ENCODE measurements around the gene OSGEP.

OSGEP gene

DNA sequence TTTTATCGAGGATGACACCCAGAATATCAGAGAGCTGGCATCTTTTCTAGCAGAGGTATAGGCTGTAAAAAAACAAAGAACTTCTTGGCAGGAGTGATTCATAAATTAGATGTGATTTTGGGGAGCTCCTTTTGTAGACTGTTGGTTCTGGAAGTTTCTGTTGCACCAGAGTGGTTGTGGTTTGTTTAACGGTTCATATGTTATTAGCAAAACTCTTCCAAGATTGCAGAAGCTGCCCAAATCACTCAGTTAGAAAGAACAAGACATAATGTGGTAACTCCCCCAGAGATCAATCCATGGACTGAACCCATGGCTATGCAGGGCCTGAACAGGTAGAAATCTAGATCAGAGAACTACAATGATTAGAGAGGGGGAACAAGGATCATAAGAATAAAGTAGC is 44.0 kb upstream of the OSGEP start:
- H3K9me3 Mint-ChIP-seq = peaks cover 17% of the 10 kb centered on the region
- H3K4me1 Mint-ChIP-seq = peaks cover 24% of the 10 kb centered on the region
- no peak for TF ChIP-seq CTCF (IDR thresholded peaks at IDR 0.05)
- no peak overlapping the region for H3K27ac Mint-ChIP-seq
- peaks cover 10% of the 10 kb centered on the region for H3K27me3 Mint-ChIP-seq (ENCODE audit: low read depth, poor library complexity)
- no peaks in the 10 kb centered on the region for H3K36me3 Mint-ChIP-seq (ENCODE audit: low read depth)
- no peak overlapping the region for H3K4me3 Mint-ChIP-seq
- DNase-seq = no peak

DNA sequence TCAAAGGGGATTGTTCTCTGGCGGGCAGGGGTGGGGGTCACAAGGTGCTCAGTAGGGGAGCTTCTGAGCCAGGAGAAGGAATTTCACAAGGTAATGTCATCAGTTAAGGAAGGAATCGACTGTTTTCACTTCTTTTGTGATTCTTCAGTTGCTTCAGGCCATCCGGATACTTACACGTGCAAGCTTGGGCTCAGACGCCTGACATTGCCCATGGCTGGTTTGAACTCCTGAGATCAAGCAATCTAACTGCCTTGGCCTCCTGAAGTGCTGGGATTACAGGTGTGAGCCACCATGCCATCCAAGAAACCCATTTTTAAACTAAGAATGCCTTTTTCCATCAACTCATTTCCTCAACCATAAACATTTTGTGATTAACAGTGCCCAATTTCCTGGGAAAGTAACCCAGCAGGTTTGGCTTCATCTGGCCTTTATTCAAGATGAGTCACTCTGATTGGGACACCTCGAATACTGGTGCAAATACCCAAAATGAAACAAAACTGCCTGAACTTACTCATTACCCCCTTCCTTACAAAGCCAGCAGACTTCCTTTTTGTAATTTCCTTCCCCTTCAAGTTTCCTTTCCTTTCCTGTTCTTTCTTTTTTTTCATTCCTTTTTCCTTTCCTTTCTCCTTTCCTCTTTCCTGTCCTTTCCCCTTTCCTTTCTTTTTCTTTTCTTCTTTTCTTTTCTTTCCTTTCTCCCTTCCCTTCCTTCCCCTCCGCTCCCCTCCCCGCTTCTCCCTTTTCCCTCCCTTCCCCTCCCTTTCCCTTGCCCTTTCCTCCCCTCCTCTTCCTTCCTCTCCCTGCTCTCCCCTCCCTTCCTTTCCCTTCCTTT is 40.5 kb upstream of the OSGEP start:
- Mint-ChIP-seq H3K27ac (no peak overlapping the region), H3K4me3 (no peak overlapping the region), H3K27me3 (ENCODE audit: low read depth, poor library complexity) (peaks cover 17% of the 10 kb centered on the region), H3K36me3 (ENCODE audit: low read depth) (no peaks in the 10 kb centered on the region), H3K9me3 (peaks cover 15% of the 10 kb centered on the region), H3K4me1 (peaks cover 26% of the 10 kb centered on the region)
- no peak for TF ChIP-seq CTCF (IDR thresholded peaks at IDR 0.05)
- DNase-seq = no peak

DNA sequence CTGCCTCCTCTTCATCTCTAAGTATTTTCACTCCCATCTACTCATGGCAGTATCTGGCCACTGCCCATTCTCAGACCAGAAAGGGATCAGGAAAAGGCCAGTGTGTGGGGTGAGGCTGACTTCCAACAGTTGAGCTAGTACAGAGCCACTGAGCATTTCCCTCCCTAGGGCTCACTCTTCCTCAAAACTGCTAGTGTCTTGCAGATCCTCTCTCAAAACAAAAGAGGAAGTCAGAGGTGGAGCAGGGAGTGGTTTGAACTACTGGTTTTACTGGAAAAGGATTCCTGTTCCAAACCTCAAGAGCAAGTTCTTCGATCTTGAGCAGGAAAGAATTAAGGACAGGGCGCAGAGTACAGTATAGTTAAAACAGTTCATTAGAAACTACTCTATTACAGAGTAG is 39.0 kb upstream of the OSGEP start:
- Mint-ChIP-seq H3K27me3 (ENCODE audit: low read depth, poor library complexity) (peaks cover 14% of the 10 kb centered on the region), H3K9me3 (peaks cover 15% of the 10 kb centered on the region), H3K4me3 (no peak overlapping the region), H3K27ac (no peak overlapping the region), H3K36me3 (ENCODE audit: low read depth) (no peaks in the 10 kb centered on the region), H3K4me1 (peaks cover 25% of the 10 kb centered on the region)
- TF ChIP-seq CTCF (IDR thresholded peaks at IDR 0.05) = no peak
- no peak for DNase-seq

DNA sequence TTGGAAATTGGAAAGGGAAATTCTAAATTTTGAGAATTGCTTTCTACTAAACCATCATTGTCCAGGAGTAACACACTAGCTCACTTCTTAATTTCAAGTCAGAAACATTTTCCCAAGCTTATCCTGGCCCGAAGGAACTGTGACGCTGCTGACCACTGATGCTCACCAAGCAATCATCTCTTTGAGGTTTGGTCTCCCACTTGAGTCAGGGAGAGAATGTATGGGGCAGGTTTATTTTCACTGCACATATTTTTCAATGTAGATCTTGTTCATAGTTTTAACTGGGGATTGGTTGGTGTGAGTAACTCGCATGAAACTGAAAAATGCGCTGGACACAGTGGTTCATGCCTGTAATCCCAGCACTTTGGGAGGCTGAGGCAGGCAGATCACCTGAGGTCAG is 37.9 kb upstream of the OSGEP start:
- Mint-ChIP-seq H3K27me3 (ENCODE audit: low read depth, poor library complexity) (peaks cover 12% of the 10 kb centered on the region), H3K9me3 (peaks cover 15% of the 10 kb centered on the region), H3K27ac (no peak overlapping the region), H3K4me3 (no peak overlapping the region), H3K36me3 (ENCODE audit: low read depth) (no peaks in the 10 kb centered on the region), H3K4me1 (peaks cover 26% of the 10 kb centered on the region)
- DNase-seq = no peak
- TF ChIP-seq CTCF (IDR thresholded peaks at IDR 0.05) = no peak

DNA sequence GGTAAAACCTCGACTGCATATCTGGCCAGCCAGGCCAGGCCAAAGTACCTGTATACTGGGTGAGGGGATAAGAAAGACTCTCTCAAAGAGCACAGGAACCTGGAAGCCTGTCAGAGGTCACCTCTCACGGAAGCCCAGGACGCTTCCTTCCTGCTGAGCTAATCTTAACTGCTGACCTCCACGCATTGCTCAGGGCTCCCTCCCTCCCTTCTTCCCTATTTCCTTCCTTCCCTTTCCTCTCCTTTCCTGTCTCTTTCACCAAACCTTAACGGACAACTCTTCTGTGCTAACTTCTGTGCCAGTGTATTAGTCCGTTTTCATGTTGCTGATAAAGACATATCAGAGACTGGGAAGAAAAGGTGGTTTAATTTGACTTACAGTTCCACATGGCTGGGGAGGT is 36.0 kb upstream of the OSGEP start:
- no peaks in the 10 kb centered on the region for H3K36me3 Mint-ChIP-seq (ENCODE audit: low read depth)
- H3K4me3 Mint-ChIP-seq = no peak overlapping the region
- DNase-seq = no peak
- H3K9me3 Mint-ChIP-seq = peaks cover 9% of the 10 kb centered on the region
- TF ChIP-seq CTCF (IDR thresholded peaks at IDR 0.05) = no peak
- H3K27ac Mint-ChIP-seq = peak overlapping the region; percentile 7
- H3K4me1 Mint-ChIP-seq = peaks cover 26% of the 10 kb centered on the region
- peaks cover 12% of the 10 kb centered on the region for H3K27me3 Mint-ChIP-seq (ENCODE audit: low read depth, poor library complexity)

Data from nephron progenitor cell (in vitro differentiated cells).